Measurements from ENCODE around the gene CLN3. TPM values are rescaled to one million over a fixed set of nuclear protein-coding genes. Genes with fewer than 3 reads are reported as not detected.

The CLN3 gene
- total and polyA plus RNA-seq, 2 of the 13 experiments (the other 11 are each of a cell fraction or from before 2014, with no cell fraction given) = 23.4 to 46.8 TPM

- TF ChIP-seq TBX3 (IDR thresholded peaks at IDR 0.05; ENCODE audit: borderline replicate concordance) (no peak), PAWR (CRISPR knock-in tag; IDR thresholded peaks at IDR 0.05; ENCODE audit: borderline replicate concordance) (no peak), ZMAT3 (CRISPR knock-in tag; conservative IDR thresholded peaks at IDR 0.05) (no peak), ZNF326 (CRISPR knock-in tag; IDR thresholded peaks at IDR 0.05; ENCODE audit: borderline replicate concordance) (no peak), ZSCAN21 (CRISPR knock-in tag; IDR thresholded peaks at IDR 0.05; ENCODE audit: borderline replicate concordance) (peak; percentile 75; the same call in 1 of the 2 replicates), NFATC3 (CRISPR knock-in tag; IDR thresholded peaks at IDR 0.05) (no peak), NFKBIZ (CRISPR knock-in tag; IDR thresholded peaks at IDR 0.05) (no peak), KDM6A (CRISPR knock-in tag; IDR thresholded peaks at IDR 0.05; ENCODE audit: low read depth) (no peak), NCOA5 (CRISPR knock-in tag; IDR thresholded peaks at IDR 0.05) (0 out of 2 replicates have a peak, but pooled peaks have one; percentile 28), ZNF121 (CRISPR knock-in tag; IDR thresholded peaks at IDR 0.05) (no peak), CEBPB (IDR thresholded peaks at IDR 0.05; ENCODE audit: borderline replicate concordance, low read depth, low read length) (peak; percentile 93), ISL2 (CRISPR knock-in tag; IDR thresholded peaks at IDR 0.05) (peak; percentile 69; the same call in 1 of the 2 replicates), FOXK2 (IDR thresholded peaks at IDR 0.05) (no peak), BCLAF1 (IDR thresholded peaks at IDR 0.05) (no peak), TEAD2 (CRISPR knock-in tag; IDR thresholded peaks at IDR 0.05) (no peak), KDM2A (CRISPR knock-in tag; IDR thresholded peaks at IDR 0.05; ENCODE audit: borderline replicate concordance, low read depth) (no peak; the same call in 1 of the 2 replicates), ZNF737 (CRISPR knock-in tag; IDR thresholded peaks at IDR 0.05; ENCODE audit: borderline replicate concordance) (no peak), ZNF619 (CRISPR knock-in tag; IDR thresholded peaks at IDR 0.05) (no peak), RXRB (CRISPR knock-in tag; IDR thresholded peaks at IDR 0.05; ENCODE audit: borderline replicate concordance) (peak; percentile 94)
- TF ChIP-seq, protein P1, sequence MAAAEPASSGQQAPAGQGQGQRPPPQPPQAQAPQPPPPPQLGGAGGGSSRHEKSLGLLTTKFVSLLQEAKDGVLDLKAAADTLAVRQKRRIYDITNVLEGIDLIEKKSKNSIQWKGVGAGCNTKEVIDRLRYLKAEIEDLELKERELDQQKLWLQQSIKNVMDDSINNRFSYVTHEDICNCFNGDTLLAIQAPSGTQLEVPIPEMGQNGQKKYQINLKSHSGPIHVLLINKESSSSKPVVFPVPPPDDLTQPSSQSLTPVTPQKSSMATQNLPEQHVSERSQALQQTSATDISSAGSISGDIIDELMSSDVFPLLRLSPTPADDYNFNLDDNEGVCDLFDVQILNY (CRISPR knock-in tag; conservative IDR thresholded peaks at IDR 0.05) = no peak
- TF ChIP-seq, protein P2, sequence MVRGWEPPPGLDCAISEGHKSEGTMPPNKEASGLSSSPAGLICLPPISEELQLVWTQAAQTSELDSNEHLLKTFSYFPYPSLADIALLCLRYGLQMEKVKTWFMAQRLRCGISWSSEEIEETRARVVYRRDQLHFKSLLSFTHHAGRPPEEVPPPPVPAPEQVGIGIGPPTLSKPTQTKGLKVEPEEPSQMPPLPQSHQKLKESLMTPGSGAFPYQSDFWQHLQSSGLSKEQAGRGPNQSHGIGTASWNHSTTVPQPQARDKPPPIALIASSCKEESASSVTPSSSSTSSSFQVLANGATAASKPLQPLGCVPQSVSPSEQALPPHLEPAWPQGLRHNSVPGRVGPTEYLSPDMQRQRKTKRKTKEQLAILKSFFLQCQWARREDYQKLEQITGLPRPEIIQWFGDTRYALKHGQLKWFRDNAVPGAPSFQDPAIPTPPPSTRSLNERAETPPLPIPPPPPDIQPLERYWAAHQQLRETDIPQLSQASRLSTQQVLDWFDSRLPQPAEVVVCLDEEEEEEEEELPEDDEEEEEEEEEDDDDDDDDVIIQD (CRISPR knock-in tag; IDR thresholded peaks at IDR 0.05; ENCODE audit: low read depth) = peak; percentile 49; the same call in 1 of the 2 replicates
- TF ChIP-seq, protein P3, sequence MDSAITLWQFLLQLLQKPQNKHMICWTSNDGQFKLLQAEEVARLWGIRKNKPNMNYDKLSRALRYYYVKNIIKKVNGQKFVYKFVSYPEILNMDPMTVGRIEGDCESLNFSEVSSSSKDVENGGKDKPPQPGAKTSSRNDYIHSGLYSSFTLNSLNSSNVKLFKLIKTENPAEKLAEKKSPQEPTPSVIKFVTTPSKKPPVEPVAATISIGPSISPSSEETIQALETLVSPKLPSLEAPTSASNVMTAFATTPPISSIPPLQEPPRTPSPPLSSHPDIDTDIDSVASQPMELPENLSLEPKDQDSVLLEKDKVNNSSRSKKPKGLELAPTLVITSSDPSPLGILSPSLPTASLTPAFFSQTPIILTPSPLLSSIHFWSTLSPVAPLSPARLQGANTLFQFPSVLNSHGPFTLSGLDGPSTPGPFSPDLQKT (CRISPR knock-in tag; IDR thresholded peaks at IDR 0.05; ENCODE audit: borderline replicate concordance) = no peak
- TF ChIP-seq, protein P4, sequence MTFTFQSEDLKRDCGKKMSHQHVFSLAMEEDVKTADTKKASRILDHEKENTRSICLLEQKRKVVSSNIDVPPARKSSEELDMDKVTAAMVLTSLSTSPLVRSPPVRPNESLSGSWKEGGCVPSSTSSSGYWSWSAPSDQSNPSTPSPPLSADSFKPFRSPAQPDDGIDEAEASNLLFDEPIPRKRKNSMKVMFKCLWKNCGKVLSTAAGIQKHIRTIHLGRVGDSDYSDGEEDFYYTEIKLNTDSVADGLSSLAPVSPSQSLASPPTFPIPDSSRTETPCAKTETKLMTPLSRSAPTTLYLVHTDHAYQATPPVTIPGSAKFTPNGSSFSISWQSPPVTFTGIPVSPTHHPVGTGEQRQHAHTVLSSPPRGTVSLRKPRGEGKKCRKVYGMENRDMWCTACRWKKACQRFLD (CRISPR knock-in tag; IDR thresholded peaks at IDR 0.05; ENCODE audit: borderline replicate concordance) = no peak
Measured at GRCh38 chr16:28505489-28506137, 13.7 kb upstream of the CLN3 start (continued).

Data from HepG2 (cell line).